GM12891 (cell line): ENCODE data around the gene MSI2.

Experiments
- PAX5 ChIP-seq: IDR thresholded peaks from 2 replicates; pipeline ENCODE4 v1.6.1; 2011; ENCODE audit warnings: low read length, moderate library complexity, mild to moderate bottlenecking; ENCODE audit not compliant: insufficient read depth, severe bottlenecking
- POLR2A ChIP-seq: IDR thresholded peaks from 2 replicates; pipeline ENCODE4 v1.6.1; 2011; ENCODE audit warnings: low read depth, low read length, control low read depth
- POLR2AphosphoS5 ChIP-seq: IDR thresholded peaks from 2 replicates; pipeline ENCODE4 v1.6.1; 2011; ENCODE audit warnings: low read depth, low read length, control low read depth
- SPI1 ChIP-seq: IDR thresholded peaks from 2 replicates; pipeline ENCODE4 v1.6.1; 2011; ENCODE audit warnings: low read depth, low read length, control low read depth
- TAF1 ChIP-seq: IDR thresholded peaks from 2 replicates; pipeline ENCODE4 v1.6.1; 2011; ENCODE audit warnings: low read depth, low read length, control low read depth

GRCh38 chr17:57714665-57715180, 458.4 kb downstream of the MSI2 start:
- TF ChIP-seq POLR2AphosphoS5 (no peak), POLR2A (no peak), PAX5 (no peak), TAF1 (no peak), SPI1 (no peak)
